Measurements from ENCODE around the gene HSPA2. TPM values are rescaled to one million over a fixed set of nuclear protein-coding genes. Genes with fewer than 3 reads are reported as not detected.

The HSPA2 gene
- 5.2 and 7.1 TPM in 2 replicates for total RNA-seq (2014; rRNA removed; shearing (Covaris generic); ENCODE audit: low replicate concordance)

DNA sequence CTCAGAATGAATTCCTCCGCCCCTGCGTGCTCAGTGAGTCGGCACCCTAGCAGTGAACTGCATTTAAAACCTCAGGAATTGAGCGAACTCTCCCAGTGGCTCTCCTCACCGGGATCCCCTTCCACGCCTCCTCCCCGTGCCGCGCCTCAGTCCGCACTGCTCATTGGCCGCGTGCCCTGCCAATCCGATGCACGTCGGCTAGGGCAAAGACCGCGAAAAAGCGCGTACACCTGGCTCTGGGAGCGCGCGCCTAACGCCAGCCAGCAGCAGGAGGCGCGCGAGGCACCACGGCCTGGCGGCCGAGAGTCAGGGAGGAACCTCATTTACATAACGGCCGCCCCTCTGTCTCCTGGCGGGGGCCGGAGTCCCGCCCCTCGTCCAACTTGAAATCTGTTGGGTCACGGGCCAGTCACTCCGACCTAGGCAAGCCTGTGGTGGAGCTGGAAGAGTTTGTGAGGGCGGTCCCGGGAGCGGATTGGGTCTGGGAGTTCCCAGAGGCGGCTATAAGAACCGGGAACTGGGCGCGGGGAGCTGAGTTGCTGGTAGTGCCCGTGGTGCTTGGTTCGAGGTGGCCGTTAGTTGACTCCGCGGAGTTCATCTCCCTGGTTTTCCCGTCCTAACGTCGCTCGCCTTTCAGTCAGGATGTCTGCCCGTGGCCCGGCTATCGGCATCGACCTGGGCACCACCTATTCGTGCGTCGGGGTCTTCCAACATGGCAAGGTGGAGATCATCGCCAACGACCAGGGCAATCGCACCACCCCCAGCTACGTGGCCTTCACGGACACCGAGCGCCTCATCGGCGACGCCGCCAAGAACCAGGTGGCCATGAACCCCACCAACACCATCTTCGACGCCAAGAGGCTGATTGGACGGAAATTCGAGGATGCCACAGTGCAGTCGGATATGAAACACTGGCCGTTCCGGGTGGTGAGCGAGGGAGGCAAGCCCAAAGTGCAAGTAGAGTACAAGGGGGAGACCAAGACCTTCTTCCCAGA lies at the start of gene HSPA2:
TSS of gene HSPA2 (plus strand) at position 534 of the 995 bp plus-strand sequence. CDS start at position 643, 109 bp downstream.
- H3K27me3 ChIP-seq = no peaks in the 10 kb centered on the region
- no peaks in the 10 kb centered on the region for H3K9me3 ChIP-seq
- H3K36me3 ChIP-seq = no peaks in the 10 kb centered on the region
- peak; percentile 98 for DNase-seq
- H3K4me3 ChIP-seq = peak within 1 kb of the TSS; percentile 49

- no peak overlapping the region for H3K4me3 ChIP-seq
- DNase-seq = no peak
- no peaks in the 10 kb centered on the region for H3K27me3 ChIP-seq
- H3K9me3 ChIP-seq = no peaks in the 10 kb centered on the region
- peaks cover 6% of the 10 kb centered on the region for H3K36me3 ChIP-seq
Measured at GRCh38 chr14:64491637-64492036, 48.9 kb upstream of the HSPA2 start.

DNA sequence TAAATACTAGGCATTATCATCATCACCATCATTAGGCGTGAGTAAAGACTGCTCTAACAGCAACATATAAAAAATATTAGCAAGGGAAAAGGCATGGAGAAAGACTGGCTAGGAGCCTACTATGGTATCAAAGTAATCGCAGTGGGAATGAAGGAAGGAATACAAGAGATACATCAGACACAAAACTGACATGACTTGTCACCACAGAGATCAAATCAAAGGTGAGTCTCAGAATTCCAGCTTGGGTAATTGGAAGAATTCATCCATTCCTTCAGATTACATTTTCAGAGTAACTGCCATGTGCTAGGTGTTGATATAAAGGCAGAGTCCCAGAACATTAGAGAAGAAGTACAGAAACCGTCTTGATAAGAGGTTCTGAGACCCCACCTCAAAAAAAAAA lies 47.1 kb upstream of the HSPA2 start:
- no peak for DNase-seq
- H3K27me3 ChIP-seq = no peaks in the 10 kb centered on the region
- no peaks in the 10 kb centered on the region for H3K9me3 ChIP-seq
- no peak overlapping the region for H3K4me3 ChIP-seq
- H3K36me3 ChIP-seq = no peaks in the 10 kb centered on the region; the same call in 1 of the 2 replicates

- H3K27me3 ChIP-seq = no peaks in the 10 kb centered on the region
- no peak for DNase-seq
- H3K9me3 ChIP-seq = no peaks in the 10 kb centered on the region
- no peak overlapping the region for H3K4me3 ChIP-seq
- H3K36me3 ChIP-seq = no peaks in the 10 kb centered on the region; the same call in 1 of the 2 replicates
Measured at GRCh38 chr14:64495252-64495651, 45.3 kb upstream of the HSPA2 start.

GRCh38 chr14:64496764-64497163 lies 43.8 kb upstream of the HSPA2 start:
- Histone ChIP-seq H3K27me3 (no peaks in the 10 kb centered on the region), H3K4me3 (no peak overlapping the region), H3K36me3 (no peaks in the 10 kb centered on the region; the same call in 1 of the 2 replicates), H3K9me3 (no peaks in the 10 kb centered on the region)
- DNase-seq = no peak

GRCh38 chr14:64500088-64500487 lies 40.5 kb upstream of the HSPA2 start:
- no peaks in the 10 kb centered on the region for H3K9me3 ChIP-seq
- DNase-seq = no peak
- H3K36me3 ChIP-seq = no peaks in the 10 kb centered on the region; the same call in 1 of the 2 replicates
- no peak overlapping the region for H3K4me3 ChIP-seq
- H3K27me3 ChIP-seq = no peaks in the 10 kb centered on the region

DNA sequence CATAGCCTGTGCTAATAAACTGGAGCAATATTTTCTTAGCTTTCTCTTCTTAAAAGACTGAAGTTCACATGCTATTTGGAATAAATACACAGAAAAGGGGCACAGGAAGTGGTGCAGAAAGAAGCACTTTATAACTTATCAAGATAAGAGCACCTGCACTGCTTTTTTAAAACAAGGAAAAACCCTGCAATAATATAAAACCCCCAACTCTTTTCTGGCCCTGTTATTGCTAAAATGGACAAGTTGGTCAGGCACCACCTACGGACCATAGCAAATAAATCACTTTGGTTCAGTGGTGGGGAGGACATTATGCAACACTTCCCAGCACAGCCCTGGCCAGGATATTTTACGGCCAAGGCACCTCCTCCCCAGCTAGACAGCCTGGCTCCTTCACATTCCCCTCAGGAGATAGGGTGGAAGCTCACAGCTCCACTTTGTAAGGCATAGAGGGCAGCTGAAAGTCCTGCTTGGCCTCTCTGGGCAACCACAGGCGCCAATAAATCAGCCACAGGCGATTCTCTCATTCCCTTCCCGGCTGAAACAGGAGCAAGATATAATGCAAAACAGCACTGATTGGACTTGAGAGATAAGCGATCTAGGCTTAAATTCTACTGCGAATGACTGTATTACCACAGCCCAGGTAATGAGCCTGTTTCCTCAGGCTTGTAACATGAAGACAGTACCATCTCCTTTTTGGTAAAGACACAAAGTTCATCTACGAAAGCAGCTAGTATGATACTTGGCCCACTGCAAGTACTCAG lies 39.0 kb upstream of the HSPA2 start:
- DNase-seq = peak; percentile 63
- no peaks in the 10 kb centered on the region; the same call in 1 of the 2 replicates for H3K36me3 ChIP-seq
- H3K4me3 ChIP-seq = peak overlapping the region; percentile 78
- H3K27me3 ChIP-seq = no peaks in the 10 kb centered on the region
- no peaks in the 10 kb centered on the region for H3K9me3 ChIP-seq

DNA sequence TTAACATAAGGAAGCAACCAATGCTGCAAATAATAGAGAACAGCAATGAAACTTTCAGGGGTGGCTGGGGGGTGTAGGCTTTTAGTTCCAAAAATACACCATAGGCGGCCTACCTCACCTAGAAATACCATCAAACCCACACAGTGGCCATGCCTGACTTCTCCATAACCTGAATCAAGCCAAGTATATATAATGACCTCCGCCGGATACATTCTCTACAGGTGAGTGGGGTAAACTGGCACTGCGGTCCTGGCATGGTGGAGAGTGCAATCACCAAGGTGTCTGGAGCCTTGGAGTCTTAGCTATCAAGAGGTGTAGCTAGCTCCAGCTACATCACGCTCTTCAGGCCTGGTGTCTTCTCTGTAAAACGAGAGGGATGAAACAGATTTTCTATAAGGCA lies 38.1 kb upstream of the HSPA2 start:
- DNase-seq = no peak
- no peaks in the 10 kb centered on the region for H3K27me3 ChIP-seq
- no peaks in the 10 kb centered on the region; the same call in 1 of the 2 replicates for H3K36me3 ChIP-seq
- peak overlapping the region; percentile 78 for H3K4me3 ChIP-seq
- H3K9me3 ChIP-seq = no peaks in the 10 kb centered on the region

DNA sequence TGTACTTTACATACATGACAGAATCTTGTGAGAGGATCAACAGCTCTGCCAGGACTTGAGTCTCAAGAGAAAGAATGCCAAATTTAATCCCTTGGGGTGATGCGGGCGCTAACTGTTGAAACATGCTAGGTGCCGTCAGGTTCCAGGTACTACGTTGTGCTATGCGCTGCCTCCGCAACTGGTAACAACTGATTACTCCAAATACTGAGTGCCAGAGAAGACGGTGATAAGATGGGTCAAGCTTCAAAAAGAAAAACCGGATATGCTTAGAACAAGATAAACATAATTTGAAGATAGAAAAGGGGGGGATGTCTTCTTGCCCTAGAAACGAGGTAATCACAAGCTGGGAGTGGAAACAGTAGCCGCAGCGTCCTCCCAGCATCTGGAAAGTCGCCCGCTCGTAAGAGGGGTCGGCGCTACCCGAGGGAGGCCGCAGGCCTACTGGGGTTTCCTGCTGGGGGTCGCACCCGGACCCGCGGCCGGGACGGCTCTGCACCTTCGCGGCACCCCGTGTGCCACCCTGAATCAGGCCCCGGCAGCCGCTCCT lies 37.6 kb upstream of the HSPA2 start:
- no peaks in the 10 kb centered on the region for H3K9me3 ChIP-seq
- H3K36me3 ChIP-seq = no peaks in the 10 kb centered on the region; the same call in 1 of the 2 replicates
- H3K27me3 ChIP-seq = no peaks in the 10 kb centered on the region
- peak overlapping the region; percentile 78 for H3K4me3 ChIP-seq
- no peak for DNase-seq

DNA sequence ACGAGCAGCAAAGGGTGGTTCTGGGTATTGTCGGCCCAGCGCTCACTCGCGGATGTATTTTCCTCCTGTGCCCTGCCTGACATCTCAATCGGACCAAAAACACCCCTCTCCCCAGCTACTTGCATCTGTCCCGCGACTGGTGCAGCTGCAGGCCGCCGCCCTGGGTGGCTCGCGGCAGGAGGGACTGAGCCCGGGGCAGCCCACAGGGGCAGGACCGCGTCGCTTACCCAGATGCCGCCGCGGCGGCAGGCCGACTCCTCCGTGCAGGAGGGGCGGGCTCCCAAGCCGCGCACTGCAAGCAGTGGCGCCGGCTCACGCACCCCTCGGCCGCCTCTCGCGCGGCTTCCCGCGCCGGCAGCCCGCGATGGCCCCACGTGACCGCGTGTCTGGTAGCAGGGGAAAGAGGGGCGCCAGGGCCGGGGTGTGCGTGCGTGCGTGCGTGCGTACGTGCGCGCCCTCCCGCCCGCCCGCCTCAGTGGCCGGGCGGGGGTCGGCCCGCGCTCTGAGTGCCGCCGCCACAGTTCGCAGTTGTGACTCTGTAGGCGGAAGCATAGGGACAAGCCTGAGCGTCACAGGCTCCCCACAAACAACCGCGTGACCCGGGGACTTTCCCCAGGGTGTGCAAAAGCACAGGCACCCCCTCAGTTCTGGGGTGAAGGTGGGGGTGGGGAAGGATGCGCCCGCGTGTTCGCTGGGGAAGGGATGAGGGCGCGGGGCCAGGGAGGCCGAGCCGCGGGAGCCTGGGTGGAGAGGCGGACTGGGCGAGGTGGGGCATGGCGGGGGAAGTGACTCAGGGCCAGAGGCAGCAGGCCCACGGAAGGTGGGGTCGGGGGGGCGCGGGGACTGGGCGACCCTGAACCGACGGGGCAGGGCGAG lies 36.9 kb upstream of the HSPA2 start, which contains the start of gene ZBTB25:
TSS of gene ZBTB25 (minus strand) at position 405 of the 876 bp plus-strand sequence. CDS start 13,305 bp downstream, outside the sequence.
- Histone ChIP-seq H3K27me3 (no peaks in the 10 kb centered on the region), H3K9me3 (no peaks in the 10 kb centered on the region), H3K36me3 (no peaks in the 10 kb centered on the region; the same call in 1 of the 2 replicates), H3K4me3 (peak within 1 kb of the TSS; percentile 78)
- peak; percentile 95 for DNase-seq

GRCh38 chr14:64504310-64504896 lies 36.1 kb upstream of the HSPA2 start, which contains the start of gene ZBTB1:
TSS of gene ZBTB1 (plus strand) at chr14:64504770. CDS start at chr14:64521505, 16,735 bp downstream.
- Histone ChIP-seq H3K4me3 (peak within 1 kb of the TSS; percentile 78), H3K9me3 (no peaks in the 10 kb centered on the region), H3K36me3 (no peaks in the 10 kb centered on the region; the same call in 1 of the 2 replicates), H3K27me3 (no peaks in the 10 kb centered on the region)
- DNase-seq = peak; percentile 88

- DNase-seq = peak; percentile 82
- Histone ChIP-seq H3K4me3 (peak overlapping the region; percentile 78), H3K36me3 (no peaks in the 10 kb centered on the region; the same call in 1 of the 2 replicates), H3K9me3 (no peaks in the 10 kb centered on the region), H3K27me3 (no peaks in the 10 kb centered on the region)
Measured at GRCh38 chr14:64504897-64505794, 35.4 kb upstream of the HSPA2 start.

- peak overlapping the region; percentile 78 for H3K4me3 ChIP-seq
- H3K36me3 ChIP-seq = peaks cover 4% of the 10 kb centered on the region
- no peaks in the 10 kb centered on the region for H3K27me3 ChIP-seq
- DNase-seq = no peak
- H3K9me3 ChIP-seq = no peaks in the 10 kb centered on the region
Measured at GRCh38 chr14:64506721-64507120, 33.8 kb upstream of the HSPA2 start.

DNA sequence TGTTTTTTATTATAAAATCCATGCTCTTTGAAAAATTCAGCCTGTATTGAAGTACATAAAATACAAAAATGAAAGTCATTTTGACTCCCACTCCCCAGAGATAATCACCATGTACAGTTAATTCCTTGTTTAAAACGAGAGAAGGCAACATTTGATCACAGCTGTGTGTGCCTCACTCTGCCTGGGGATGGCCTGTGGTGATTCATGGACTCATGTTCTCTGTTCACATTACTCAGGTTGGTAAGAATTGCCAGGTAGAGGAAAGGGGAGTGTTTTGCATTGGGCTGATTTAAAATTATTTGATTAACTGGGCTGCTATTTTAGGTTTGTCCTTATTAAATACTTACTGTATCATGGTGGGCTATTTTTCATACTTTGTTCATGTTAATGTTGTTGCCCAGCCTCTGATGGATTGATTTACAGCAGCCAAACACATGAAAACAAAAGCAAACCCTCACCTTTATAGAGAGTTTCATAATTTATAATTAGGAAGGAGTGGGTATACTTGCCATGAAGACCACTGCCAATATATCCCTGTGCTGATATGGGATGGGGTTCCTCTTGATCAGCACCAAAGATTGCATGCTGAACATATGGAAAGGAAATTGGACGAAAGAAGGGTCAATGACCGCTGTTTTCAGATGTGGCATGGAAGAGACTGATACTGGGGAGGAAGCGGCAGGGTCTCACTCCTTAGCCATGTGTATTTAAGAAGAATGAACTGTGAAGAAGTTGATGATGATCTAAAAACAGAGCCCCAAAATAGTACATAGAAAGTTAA lies 33.0 kb upstream of the HSPA2 start:
- H3K36me3 ChIP-seq = peaks cover 8% of the 10 kb centered on the region
- DNase-seq = peak; percentile 12
- no peaks in the 10 kb centered on the region for H3K27me3 ChIP-seq
- H3K4me3 ChIP-seq = peak overlapping the region; percentile 78
- no peaks in the 10 kb centered on the region for H3K9me3 ChIP-seq
